ENCODE data around the gene TCP11L2. TPM values are rescaled to one million over a fixed set of nuclear protein-coding genes. Genes with fewer than 3 reads are reported as not detected.

TCP11L2 gene
- total and polyA plus RNA-seq, 3 donors from 2014 or later = 15.8 to 33.9 (median 31.0) TPM

- TF ChIP-seq CTCF (IDR thresholded peaks at IDR 0.05) (no peak), POLR2A (IDR thresholded peaks at IDR 0.05) (no peak)
- peak overlapping the region; percentile 89 to 94 for H3K4me3 ChIP-seq
- peak; percentile 51 for DNase-seq
- H3K27ac ChIP-seq = peak overlapping the region; percentile 66 to 94
- 1 to 4% methylated on average over 10 to 28 of the region's 32 CpGs for WGBS, 2 donors
- no peaks in the 10 kb centered on the region for H3K36me3 ChIP-seq (ENCODE audit: low read depth, missing control alignments)
- H3K4me1 ChIP-seq = peaks cover 23% of the 10 kb centered on the region
- no peaks in the 10 kb centered on the region for H3K27me3 ChIP-seq
- H3K9me3 ChIP-seq = no peaks in the 10 kb centered on the region
- intact Hi-C loops (cut with DNase I; ENCODE audit: low total_unique reads) = no loop called here
Measured at GRCh38 chr12:106301611-106302321, 767 bp upstream of the TCP11L2 start.

GRCh38 chr12:106303202-106303820, 778 bp downstream of the TCP11L2 start:
- peak overlapping the region; percentile 88 to 94 for H3K27ac ChIP-seq
- H3K9me3 ChIP-seq = no peaks in the 10 kb centered on the region
- no peak for TF ChIP-seq POLR2A (IDR thresholded peaks at IDR 0.05)
- TF ChIP-seq CTCF (IDR thresholded peaks at IDR 0.05) = no peak
- peak overlapping the region; percentile 89 to 94 for H3K4me3 ChIP-seq
- intact Hi-C loops (cut with DNase I; ENCODE audit: low total_unique reads) = no loop called here
- H3K27me3 ChIP-seq = no peaks in the 10 kb centered on the region
- H3K4me1 ChIP-seq = peaks cover 23% of the 10 kb centered on the region
- peak; percentile 78 for DNase-seq
- no peaks in the 10 kb centered on the region for H3K36me3 ChIP-seq (ENCODE audit: low read depth, missing control alignments)
- 4 to 6% methylated on average over 16 to 28 of the region's 28 CpGs for WGBS, 2 donors

GRCh38 chr12:106304001-106304421, 1.5 kb downstream of the TCP11L2 start:
- intact Hi-C loops (cut with DNase I; ENCODE audit: low total_unique reads) = no loop called here
- Histone ChIP-seq H3K36me3 (ENCODE audit: low read depth, missing control alignments) (no peaks in the 10 kb centered on the region), H3K27me3 (no peaks in the 10 kb centered on the region), H3K9me3 (no peaks in the 10 kb centered on the region), H3K27ac (peak overlapping the region in 1 of 2 donors; percentile 88), H3K4me3 (peak overlapping the region in 1 of 2 donors; percentile 89), H3K4me1 (peaks cover 23% of the 10 kb centered on the region)
- WGBS, 2 donors = 23 to 29% methylated on average over 5 of the region's 5 CpGs
- TF ChIP-seq CTCF (IDR thresholded peaks at IDR 0.05) = no peak
- no peak for TF ChIP-seq POLR2A (IDR thresholded peaks at IDR 0.05)
- no peak for DNase-seq

GRCh38 chr12:106304797-106305196, 2.3 kb downstream of the TCP11L2 start:
- WGBS, 2 donors = 90 to 94% methylated on average over 6 of the region's 6 CpGs
- no peak overlapping the region for H3K27ac ChIP-seq
- no peak for TF ChIP-seq CTCF (IDR thresholded peaks at IDR 0.05)
- no peak for TF ChIP-seq POLR2A (IDR thresholded peaks at IDR 0.05)
- no peaks in the 10 kb centered on the region for H3K27me3 ChIP-seq
- H3K4me3 ChIP-seq = no peak overlapping the region
- H3K36me3 ChIP-seq (ENCODE audit: low read depth, missing control alignments) = no peaks in the 10 kb centered on the region
- intact Hi-C loops (cut with DNase I; ENCODE audit: low total_unique reads) = no loop called here
- H3K9me3 ChIP-seq = no peaks in the 10 kb centered on the region
- DNase-seq = no peak
- peaks cover 23% of the 10 kb centered on the region for H3K4me1 ChIP-seq

Data from testis (tissue), 3 donors.